Thoracic aorta (tissue), 2 donors: ENCODE data around the gene POU2F2. TPM values are rescaled to one million over a fixed set of nuclear protein-coding genes. Genes with fewer than 3 reads are reported as not detected.

ENCODE experiments used
- ATAC-seq: fragments of 150-250 bp; one replicate; pipeline ENCODE4 v1.8.0; 2017; ENCODE audit warnings: low read depth; ENCODE audit not compliant: insufficient number of reproducible peaks, low FRiP score
- DNase-seq: peaks from one replicate; pipeline ENCODE4 v3.0.0-alpha.2; 2020; ENCODE audit warnings: low spot score
- H3K27ac ChIP-seq, 2 donors: fragments of 200-600 bp; sonication (generic); 1 replicate in 1 of 2; 2 replicates in 1 of 2; pipeline ENCODE4 v1.5.1; 2016; ENCODE audit warnings: mild to moderate bottlenecking in 2 of 2, moderate library complexity in 2 of 2
- H3K27me3 ChIP-seq: fragments of 200-600 bp; sonication (generic); replicated peaks from 2 replicates; pipeline ENCODE4 v1.6.0; 2016; ENCODE audit warnings: mild to moderate bottlenecking; ENCODE audit not compliant: insufficient read depth
- H3K36me3 ChIP-seq: fragments of 200-600 bp; sonication (generic); one replicate; pipeline ENCODE4 v1.5.1; 2016
- H3K4me1 ChIP-seq, 2 donors: fragments of 200-600 bp; sonication (generic); 1 replicate in 1 of 2; 2 replicates in 1 of 2; pipeline versions ENCODE4 v1.5.1 to v1.6.0; 2016; ENCODE audit warnings: low read depth in 2 of 2, mild to moderate bottlenecking in 1 of 2; ENCODE audit not compliant: control insufficient read depth in 1 of 2
- H3K4me3 ChIP-seq: fragments of 200-600 bp; sonication (generic); 2 replicates; pipeline ENCODE4 v1.5.1; 2016; ENCODE audit warnings: mild to moderate bottlenecking
- H3K9me3 ChIP-seq: fragments of 200-600 bp; sonication (generic); 2 replicates; pipeline ENCODE4 v1.5.1; 2016
- total RNA-seq, 2 donors: library from RNA; depleted of rRNA; stranded (reverse); fragments of >200 nt; gene quantifications; one replicate each; pipeline versions ENCODE4 v1.1.0 to v1.2.3, GENCODE V29; 2016
- TF ChIP-seq, protein P1 (sequence below): fragments of 200-600 bp; sonication (generic); IDR thresholded peaks from one replicate; pipeline ENCODE4 v1.5.1; 2019; ENCODE audit warnings: antibody characterized with exemption

POU2F2 gene
- total RNA-seq, 2 donors from 2014 or later: 0.85 to 5.8 TPM

DNA sequence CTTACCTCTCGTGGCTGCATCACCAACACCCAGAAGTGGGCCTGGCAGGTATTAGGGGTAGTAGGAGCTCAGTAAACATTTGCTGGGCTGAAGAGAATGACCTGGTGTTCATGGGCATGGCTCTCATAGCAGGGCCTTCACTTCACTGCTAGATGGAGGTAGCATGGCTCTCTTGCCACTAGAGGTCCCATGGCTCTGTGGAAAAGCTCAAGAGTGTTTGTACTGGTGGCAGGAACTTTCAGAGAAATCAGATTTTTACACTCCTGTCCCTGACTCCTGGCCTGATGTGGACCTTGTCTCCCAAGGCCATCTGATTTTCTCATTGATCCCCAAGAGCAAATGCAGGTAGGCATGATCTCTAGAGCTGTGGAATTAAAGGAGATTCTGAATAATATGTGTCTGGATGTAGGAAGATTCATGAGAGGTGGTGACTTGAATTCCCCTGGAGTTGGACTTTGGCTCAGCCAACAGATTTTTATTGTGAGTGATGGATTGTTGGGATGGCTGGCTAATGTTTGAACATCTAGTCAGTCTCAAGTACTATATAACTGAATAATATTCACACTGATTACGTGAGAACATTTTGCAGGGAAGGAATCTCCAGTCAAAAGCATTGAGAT lies 50.6 kb downstream of the POU2F2 start:
- H3K9me3 ChIP-seq: no peaks in the 10 kb centered on the region
- H3K4me1 ChIP-seq: peaks cover 0 to 14% of the 10 kb centered on the region in 2 donors
- no peak for DNase-seq
- no peak for ATAC-seq
- TF ChIP-seq, protein P1, sequence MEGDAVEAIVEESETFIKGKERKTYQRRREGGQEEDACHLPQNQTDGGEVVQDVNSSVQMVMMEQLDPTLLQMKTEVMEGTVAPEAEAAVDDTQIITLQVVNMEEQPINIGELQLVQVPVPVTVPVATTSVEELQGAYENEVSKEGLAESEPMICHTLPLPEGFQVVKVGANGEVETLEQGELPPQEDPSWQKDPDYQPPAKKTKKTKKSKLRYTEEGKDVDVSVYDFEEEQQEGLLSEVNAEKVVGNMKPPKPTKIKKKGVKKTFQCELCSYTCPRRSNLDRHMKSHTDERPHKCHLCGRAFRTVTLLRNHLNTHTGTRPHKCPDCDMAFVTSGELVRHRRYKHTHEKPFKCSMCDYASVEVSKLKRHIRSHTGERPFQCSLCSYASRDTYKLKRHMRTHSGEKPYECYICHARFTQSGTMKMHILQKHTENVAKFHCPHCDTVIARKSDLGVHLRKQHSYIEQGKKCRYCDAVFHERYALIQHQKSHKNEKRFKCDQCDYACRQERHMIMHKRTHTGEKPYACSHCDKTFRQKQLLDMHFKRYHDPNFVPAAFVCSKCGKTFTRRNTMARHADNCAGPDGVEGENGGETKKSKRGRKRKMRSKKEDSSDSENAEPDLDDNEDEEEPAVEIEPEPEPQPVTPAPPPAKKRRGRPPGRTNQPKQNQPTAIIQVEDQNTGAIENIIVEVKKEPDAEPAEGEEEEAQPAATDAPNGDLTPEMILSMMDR: no peak
- H3K4me3 ChIP-seq: no peak overlapping the region
- H3K36me3 ChIP-seq: peaks cover 36% of the 10 kb centered on the region
- no peaks in the 10 kb centered on the region for H3K27me3 ChIP-seq
- H3K27ac ChIP-seq: no peak overlapping the region

DNA sequence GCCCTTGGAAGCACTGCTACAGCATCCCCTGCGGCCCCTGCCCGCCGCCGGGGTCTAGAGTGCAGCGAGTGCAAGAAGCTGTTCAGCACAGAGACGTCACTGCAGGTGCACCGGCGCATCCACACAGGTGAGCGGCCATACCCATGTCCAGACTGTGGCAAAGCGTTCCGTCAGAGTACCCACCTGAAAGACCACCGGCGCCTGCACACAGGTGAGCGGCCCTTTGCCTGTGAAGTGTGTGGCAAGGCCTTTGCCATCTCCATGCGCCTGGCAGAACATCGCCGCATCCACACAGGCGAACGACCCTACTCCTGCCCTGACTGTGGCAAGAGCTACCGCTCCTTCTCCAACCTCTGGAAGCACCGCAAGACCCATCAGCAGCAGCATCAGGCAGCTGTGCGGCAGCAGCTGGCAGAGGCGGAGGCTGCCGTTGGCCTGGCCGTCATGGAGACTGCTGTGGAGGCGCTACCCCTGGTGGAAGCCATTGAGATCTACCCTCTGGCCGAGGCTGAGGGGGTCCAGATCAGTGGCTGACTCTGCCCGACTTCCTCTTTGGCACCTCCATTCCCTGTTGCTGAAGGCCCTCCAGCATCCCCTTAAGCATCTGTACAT lies 51.4 kb downstream of the POU2F2 start:
- Histone ChIP-seq H3K27ac (no peak overlapping the region), H3K4me3 (no peak overlapping the region), H3K4me1 (peaks cover 0 to 17% of the 10 kb centered on the region in 2 donors), H3K36me3 (peaks cover 36% of the 10 kb centered on the region), H3K27me3 (no peaks in the 10 kb centered on the region), H3K9me3 (no peaks in the 10 kb centered on the region)
- no peak for ATAC-seq
- no peak for DNase-seq
- TF ChIP-seq, protein P1: no peak

DNA sequence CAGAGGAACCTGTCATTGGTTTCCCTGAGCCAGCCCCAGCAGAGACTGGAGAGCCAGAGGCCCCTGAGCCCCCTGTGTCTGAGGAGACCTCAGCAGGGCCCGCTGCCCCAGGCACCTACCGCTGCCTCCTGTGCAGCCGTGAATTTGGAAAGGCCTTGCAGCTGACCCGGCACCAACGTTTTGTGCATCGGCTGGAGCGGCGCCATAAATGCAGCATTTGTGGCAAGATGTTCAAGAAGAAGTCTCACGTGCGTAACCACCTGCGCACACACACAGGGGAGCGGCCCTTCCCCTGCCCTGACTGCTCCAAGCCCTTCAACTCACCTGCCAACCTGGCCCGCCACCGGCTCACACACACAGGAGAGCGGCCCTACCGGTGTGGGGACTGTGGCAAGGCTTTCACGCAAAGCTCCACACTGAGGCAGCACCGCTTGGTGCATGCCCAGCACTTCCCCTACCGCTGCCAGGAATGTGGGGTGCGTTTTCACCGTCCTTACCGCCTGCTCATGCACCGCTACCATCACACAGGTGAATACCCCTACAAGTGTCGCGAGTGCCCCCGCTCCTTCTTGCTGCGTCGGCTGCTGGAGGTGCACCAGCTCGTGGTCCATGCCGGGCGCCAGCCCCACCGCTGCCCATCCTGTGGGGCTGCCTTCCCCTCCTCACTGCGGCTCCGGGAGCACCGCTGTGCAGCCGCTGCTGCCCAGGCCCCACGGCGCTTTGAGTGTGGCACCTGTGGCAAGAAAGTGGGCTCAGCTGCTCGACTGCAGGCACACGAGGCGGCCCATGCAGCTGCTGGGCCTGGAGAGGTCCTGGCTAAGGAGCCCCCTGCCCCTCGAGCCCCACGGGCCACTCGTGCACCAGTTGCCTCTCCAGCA lies 52.1 kb downstream of the POU2F2 start:
- H3K9me3 ChIP-seq: no peaks in the 10 kb centered on the region
- H3K4me3 ChIP-seq: no peak overlapping the region
- TF ChIP-seq, protein P1: no peak
- peaks cover 36% of the 10 kb centered on the region for H3K36me3 ChIP-seq
- no peak overlapping the region for H3K27ac ChIP-seq
- no peak for ATAC-seq
- H3K4me1 ChIP-seq: peaks cover 0 to 19% of the 10 kb centered on the region in 2 donors
- H3K27me3 ChIP-seq: no peaks in the 10 kb centered on the region
- no peak for DNase-seq

DNA sequence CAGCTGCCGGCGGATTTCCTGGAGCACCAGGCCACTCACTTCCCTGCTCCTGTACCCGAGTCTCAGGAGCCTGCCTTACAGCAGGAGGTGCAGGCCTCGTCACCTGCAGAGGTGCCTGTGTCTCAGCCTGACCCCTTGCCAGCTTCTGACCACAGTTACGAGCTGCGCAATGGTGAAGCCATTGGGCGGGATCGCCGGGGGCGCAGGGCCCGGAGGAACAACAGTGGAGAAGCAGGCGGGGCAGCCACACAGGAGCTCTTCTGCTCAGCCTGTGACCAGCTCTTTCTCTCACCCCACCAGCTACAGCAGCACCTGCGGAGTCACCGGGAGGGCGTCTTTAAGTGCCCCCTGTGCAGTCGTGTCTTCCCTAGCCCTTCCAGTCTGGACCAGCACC lies 53.0 kb downstream of the POU2F2 start:
- H3K36me3 ChIP-seq: peaks cover 36% of the 10 kb centered on the region
- no peak for ATAC-seq
- TF ChIP-seq, protein P1: no peak

More for the DNA sequence above, 53.0 kb downstream of the POU2F2 start:
- Histone ChIP-seq H3K4me3 (no peak overlapping the region), H3K9me3 (no peaks in the 10 kb centered on the region), H3K4me1 (peaks cover 0 to 25% of the 10 kb centered on the region in 2 donors), H3K27ac (no peak overlapping the region), H3K27me3 (no peaks in the 10 kb centered on the region)
- no peak for DNase-seq
